Pancreas (tissue), 10 donors: Measurements from ENCODE around the gene MPRIP. TPM values are rescaled to one million over a fixed set of nuclear protein-coding genes. Genes with fewer than 3 reads are reported as not detected.

Source experiments
- ATAC-seq, 4 donors: fragments of 200-7000 bp; cut with Tn5 transposase; one replicate each; pipeline versions ENCODE4 v1.8.0 to v1.9.1; 2020; ENCODE audit warnings: mild to moderate bottlenecking in 4 of 4, moderate library complexity in 4 of 4
- DNase-seq, 6 donors: peaks; one replicate each; pipeline ENCODE4 v3.0.0-alpha.2; 2020
- FAIRE-seq: peaks from 2 replicates; lab custom pipeline; 2012; peaks lifted over from hg19 to GRCh38; lab: Jason Lieb, UNC
- H3K27ac ChIP-seq, 4 donors: fragments of 200-600 bp; sonication (generic); 1 replicate in 3 of 4; 2 replicates in 1 of 4; pipeline versions ENCODE4 v1.5.0 to v1.8.0; 2020
- H3K27me3 ChIP-seq, 4 donors: fragments of 200-600 bp; one replicate each; pipeline ENCODE4 v1.8.0; 2021
- H3K36me3 ChIP-seq, 3 donors: fragments of 200-600 bp; sonication (generic) in 1 of 3; one replicate each; pipeline versions ENCODE4 v1.5.0 to v1.8.0; 2020 to 2021
- H3K4me1 ChIP-seq, 3 donors: fragments of 200-600 bp; one replicate each; pipeline ENCODE4 v1.8.0; 2021
- H3K4me3 ChIP-seq, 4 donors: fragments of 200-600 bp; sonication (generic) in 2 of 4; one replicate each; pipeline versions ENCODE4 v1.5.0 to v1.8.0; 2020 to 2021
- H3K9me3 ChIP-seq, 4 donors: fragments of 200-600 bp; one replicate each; pipeline ENCODE4 v1.8.0; 2021
- CTCF ChIP-seq, 4 donors: fragments of 200-600 bp; sonication (generic) in 3 of 4; IDR thresholded peaks; one replicate each; pipeline versions ENCODE4 v1.5.0 to v1.8.0; 2021; ENCODE audit warnings: antibody characterized with exemption in 4 of 4
- WGBS, 2 donors: extraction: QIAGEN DNeasy Blood & Tissue Kit; methylation state at CpG; one replicate each; pipeline ENCODE4 v1.1.7; 2013; 5-methylcytosine and 5-hydroxymethylcytosine counted together
- intact Hi-C, 3 donors: fragments of 100-400 bp; cut with DNase I; formaldehyde crosslinking; loops; one replicate each; pipeline versions ENCODE4 v1.11.1 to v1.14.2; 2022
- polyA plus RNA-seq, 2 donors: library from polyadenylated mRNA; stranded (reverse); fragments of 200-250 nt; gene quantifications; one replicate each; pipeline ENCODE4 v1.2.3, GENCODE V29; 2013
- total RNA-seq, 6 donors: library from RNA; stranded (reverse); fragmentation: NEBNext Ultra II Directional in 4 of 6; extraction: Animal tissue kit (Norgen Biotek cat#: 25700) in 4 of 6; gene quantifications; one replicate each; pipeline versions ENCODE4 v1.2.1 to v1.2.4, GENCODE V29; 2021 to 2023
- donor health status: healthy with polysubstance abuse.
- donor health status: DM: no; HTN: no; CAD: no; lungs with moderate emphysema.
- donor health status: DM: no; HTN: no; CAD: no.
- donor health status: control.
- donor health status: control.
- donor health status: Bipolar disorder and iron deficiency.
- donor health status: DM: yes; HTN: yes; CAD: no.
- donor health status: DM: no; HTN: no; CAD: no.
- donor health status: DM: no; HTN: no; CAD: no.
- donor health status: DM: yes; HTN: yes; CAD: no.

The MPRIP gene
- total and polyA plus RNA-seq, 8 donors, result 91.8 to 242 (median 107) TPM

GRCh38 chr17:17109256-17109655, 67.0 kb downstream of the MPRIP start:
- peak overlapping the region in 2 of 4 donors; percentile 34 to 55 for H3K27ac ChIP-seq
- 41 to 53% methylated on average over 4 of the region's 4 CpGs for WGBS, 2 donors
- DNase-seq (peak in 1 of 6 donors; percentile 8), FAIRE-seq (no peak), ATAC-seq (peak in 3 of 4 donors; percentile 24 to 44 (median 37))
- H3K36me3 ChIP-seq, result no peaks in the 10 kb centered on the region
- H3K9me3 ChIP-seq, result no peaks in the 10 kb centered on the region
- intact Hi-C loops, result no loop called here
- no peaks in the 10 kb centered on the region for H3K27me3 ChIP-seq
- H3K4me3 ChIP-seq, result no peak overlapping the region
- no peak for TF ChIP-seq CTCF (IDR thresholded peaks at IDR 0.05)
- H3K4me1 ChIP-seq, result peaks cover 21 to 36% (median 26%) of the 10 kb centered on the region in 3 donors

- intact Hi-C loops, result no loop called here
- 61 to 66% methylated on average over 5 of the region's 5 CpGs for WGBS, 2 donors
- H3K27ac ChIP-seq, result no peak overlapping the region
These were observed 67.7 kb downstream of the MPRIP start for GRCh38 chr17:17109907-17110306.

GRCh38 chr17:17110520-17110919, 68.3 kb downstream of the MPRIP start:
- no peak for DNase-seq
- no peak for FAIRE-seq
- Histone ChIP-seq H3K36me3 (no peaks in the 10 kb centered on the region), H3K4me1 (peaks cover 21 to 46% (median 34%) of the 10 kb centered on the region in 3 donors), H3K27me3 (no peaks in the 10 kb centered on the region), H3K4me3 (no peak overlapping the region), H3K27ac (no peak overlapping the region), H3K9me3 (no peaks in the 10 kb centered on the region)
- no peak for TF ChIP-seq CTCF (IDR thresholded peaks at IDR 0.05)
- 63 to 64% methylated on average over 5 of the region's 5 CpGs for WGBS, 2 donors
- no peak for ATAC-seq
- intact Hi-C loops, result no loop called here

More at GRCh38 chr17:17109907-17110306, 67.7 kb downstream of the MPRIP start:
- Histone ChIP-seq H3K9me3 (no peaks in the 10 kb centered on the region), H3K4me1 (peaks cover 21 to 42% (median 32%) of the 10 kb centered on the region in 3 donors), H3K36me3 (no peaks in the 10 kb centered on the region), H3K4me3 (no peak overlapping the region), H3K27me3 (no peaks in the 10 kb centered on the region)
- peak in 3 of 4 donors; percentile 26 to 51 (median 31) for ATAC-seq
- TF ChIP-seq CTCF (IDR thresholded peaks at IDR 0.05), result no peak
- DNase-seq, result no peak
- FAIRE-seq, result no peak

GRCh38 chr17:17111401-17112393, 69.4 kb downstream of the MPRIP start:
- intact Hi-C loops, result no loop called here
- FAIRE-seq (no peak), DNase-seq (no peak), ATAC-seq (peak in 1 of 4 donors; percentile 7)
- Histone ChIP-seq H3K9me3 (no peaks in the 10 kb centered on the region), H3K36me3 (no peaks in the 10 kb centered on the region), H3K27me3 (no peaks in the 10 kb centered on the region), H3K27ac (peak overlapping the region in 3 of 4 donors; percentile 2 to 37 (median 24)), H3K4me1 (peaks cover 21 to 43% (median 34%) of the 10 kb centered on the region in 3 donors), H3K4me3 (no peak overlapping the region)
- no peak for TF ChIP-seq CTCF (IDR thresholded peaks at IDR 0.05)
- WGBS, 2 donors, result 67 to 68% methylated on average over 26 of the region's 26 CpGs
